Loucy (cell line): Measurements from ENCODE around the gene ST14.

ENCODE experiments used
- CTCF ChIP-seq: fragments of 200-600 bp; sonication (generic); conservative IDR thresholded peaks from 2 replicates; pipeline ENCODE4 v1.5.1; 2014; ENCODE audit warnings: mild to moderate bottlenecking, antibody characterized with exemption, low read length
- EZH2phosphoT487 ChIP-seq: fragments of 200-600 bp; IDR thresholded peaks from 2 replicates; pipeline ENCODE4 v1.6.1; 2018; ENCODE audit warnings: antibody characterized with exemption, mild to moderate bottlenecking, moderate library complexity, borderline replicate concordance

- TF ChIP-seq CTCF (no peak), EZH2phosphoT487 (no peak)
Observed at GRCh38 chr11:130246738-130247137, 87.2 kb downstream of the ST14 start.
